GM13977 (cell line): ENCODE measurements around the gene MLF2.

ENCODE experiments used
- DNase-seq: peaks from one replicate; pipeline ENCODE4 v3.0.0; 2012; ENCODE audit warnings: low spot score
- in situ Hi-C: fragments of 300-500 bp; cut with MboI; formaldehyde crosslinking; loops from one replicate; pipeline ENCODE4 v1.12.0; 2022; ENCODE audit warnings: low sequenced_read_pairs, low pct_unique_long_range_greater_than_20kb, mixed read lengths, inconsistent platforms; ENCODE audit not compliant: unreplicated experiment
- TF ChIP-seq, protein P1 (sequence below): IDR thresholded peaks from 2 replicates; pipeline ENCODE4 v1.5.1; 2012; ENCODE audit warnings: mild to moderate bottlenecking, control low read depth; ENCODE audit not compliant: insufficient read depth; ENCODE audit errors: extremely low read depth, missing control alignments

The MLF2 gene, protein sequence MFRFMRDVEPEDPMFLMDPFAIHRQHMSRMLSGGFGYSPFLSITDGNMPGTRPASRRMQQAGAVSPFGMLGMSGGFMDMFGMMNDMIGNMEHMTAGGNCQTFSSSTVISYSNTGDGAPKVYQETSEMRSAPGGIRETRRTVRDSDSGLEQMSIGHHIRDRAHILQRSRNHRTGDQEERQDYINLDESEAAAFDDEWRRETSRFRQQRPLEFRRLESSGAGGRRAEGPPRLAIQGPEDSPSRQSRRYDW

DNA sequence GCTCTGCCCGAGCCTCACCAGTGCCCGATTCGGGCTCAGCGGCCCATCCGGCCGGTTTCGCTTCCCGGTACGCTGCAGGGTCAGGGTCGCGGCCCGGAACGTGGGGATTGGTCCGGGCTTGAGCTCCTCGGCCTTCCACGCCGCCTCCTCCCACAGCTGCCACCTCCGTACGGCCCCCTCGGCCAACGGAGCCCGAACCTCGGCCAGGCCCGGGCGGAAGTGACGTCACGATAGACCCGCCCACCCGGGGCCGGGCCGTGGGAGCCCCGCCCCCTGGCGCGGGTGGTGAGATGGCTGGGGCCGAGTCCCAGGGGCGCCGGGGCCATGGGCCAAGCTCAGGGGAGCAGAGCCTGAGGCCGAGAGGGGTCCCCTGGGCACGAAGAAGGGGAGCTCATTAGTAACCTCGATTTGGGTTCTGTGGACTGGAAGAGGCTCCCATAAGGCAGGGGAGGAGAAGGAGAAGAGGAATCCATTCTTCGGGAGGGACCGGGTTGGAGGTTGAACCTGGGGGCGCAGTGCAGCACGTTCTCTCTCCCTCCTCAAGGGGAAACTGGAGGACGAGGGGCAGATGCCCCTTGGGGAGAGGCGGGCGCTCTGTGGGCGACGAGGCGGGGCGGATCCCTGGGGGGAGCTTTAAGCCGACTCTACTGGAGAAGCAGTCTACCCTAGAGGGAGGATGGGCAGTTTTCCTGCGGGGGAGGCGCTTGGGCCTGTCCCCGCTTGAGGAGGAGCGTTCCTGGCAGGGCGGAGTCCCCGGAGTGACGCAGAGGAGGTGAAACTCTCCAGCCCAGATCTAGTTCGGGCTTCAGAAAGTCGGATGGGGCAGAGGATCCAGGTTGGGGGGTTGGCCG, at the start of gene MLF2:
MLF2 (minus strand) TSS at position 221 of the 851 bp plus-strand sequence. CDS start 807 bp downstream, outside the sequence.
- peak; percentile 99 for DNase-seq
- TF ChIP-seq, protein P1, sequence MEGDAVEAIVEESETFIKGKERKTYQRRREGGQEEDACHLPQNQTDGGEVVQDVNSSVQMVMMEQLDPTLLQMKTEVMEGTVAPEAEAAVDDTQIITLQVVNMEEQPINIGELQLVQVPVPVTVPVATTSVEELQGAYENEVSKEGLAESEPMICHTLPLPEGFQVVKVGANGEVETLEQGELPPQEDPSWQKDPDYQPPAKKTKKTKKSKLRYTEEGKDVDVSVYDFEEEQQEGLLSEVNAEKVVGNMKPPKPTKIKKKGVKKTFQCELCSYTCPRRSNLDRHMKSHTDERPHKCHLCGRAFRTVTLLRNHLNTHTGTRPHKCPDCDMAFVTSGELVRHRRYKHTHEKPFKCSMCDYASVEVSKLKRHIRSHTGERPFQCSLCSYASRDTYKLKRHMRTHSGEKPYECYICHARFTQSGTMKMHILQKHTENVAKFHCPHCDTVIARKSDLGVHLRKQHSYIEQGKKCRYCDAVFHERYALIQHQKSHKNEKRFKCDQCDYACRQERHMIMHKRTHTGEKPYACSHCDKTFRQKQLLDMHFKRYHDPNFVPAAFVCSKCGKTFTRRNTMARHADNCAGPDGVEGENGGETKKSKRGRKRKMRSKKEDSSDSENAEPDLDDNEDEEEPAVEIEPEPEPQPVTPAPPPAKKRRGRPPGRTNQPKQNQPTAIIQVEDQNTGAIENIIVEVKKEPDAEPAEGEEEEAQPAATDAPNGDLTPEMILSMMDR = peak; percentile 97
- in situ Hi-C loops = no loop called here

DNA sequence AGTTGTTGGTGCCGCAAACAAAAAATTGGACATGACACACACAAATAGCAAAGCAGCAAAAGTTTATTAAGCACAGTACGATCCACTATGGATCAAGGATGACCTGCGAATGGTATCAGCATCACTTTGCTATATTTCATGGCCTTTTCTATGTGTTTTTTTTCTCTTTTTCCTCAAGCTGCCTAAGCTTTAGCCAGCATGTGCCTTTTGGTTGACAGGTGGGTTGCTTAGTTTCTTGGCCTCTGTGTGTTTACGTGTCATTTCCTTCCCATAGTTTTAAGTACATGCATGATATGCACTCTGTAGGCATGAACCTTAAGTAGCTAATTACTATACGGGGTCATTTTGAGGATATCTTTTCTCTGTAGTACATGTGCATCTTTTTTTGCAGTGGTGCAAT, 46.2 kb upstream of the MLF2 start:
- TF ChIP-seq, protein P1 = no peak
- no peak for DNase-seq

DNA sequence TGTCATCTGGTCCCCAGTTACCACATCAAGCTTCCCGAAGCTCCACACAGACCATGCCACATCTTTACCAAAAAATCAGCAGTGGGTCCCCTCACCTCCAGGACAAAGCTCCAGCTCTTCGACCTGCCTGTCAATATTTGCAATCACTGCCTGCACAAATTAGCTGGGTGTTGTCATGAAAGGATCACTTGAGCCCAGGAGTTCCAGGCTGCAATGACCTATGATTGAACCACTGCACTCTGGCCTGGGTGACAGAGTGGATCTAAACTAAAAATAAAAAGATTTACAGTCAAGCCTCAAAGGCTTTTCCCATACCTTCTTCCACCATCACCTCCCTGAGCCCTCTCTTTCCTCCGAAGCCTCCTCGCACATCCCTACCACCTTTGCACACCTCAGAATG, 43.6 kb upstream of the MLF2 start:
- in situ Hi-C loops = no loop called here
- TF ChIP-seq, protein P1 = no peak
- no peak for DNase-seq

More for the DNA sequence above, 46.2 kb upstream of the MLF2 start:
- in situ Hi-C loops = no loop called here

DNA sequence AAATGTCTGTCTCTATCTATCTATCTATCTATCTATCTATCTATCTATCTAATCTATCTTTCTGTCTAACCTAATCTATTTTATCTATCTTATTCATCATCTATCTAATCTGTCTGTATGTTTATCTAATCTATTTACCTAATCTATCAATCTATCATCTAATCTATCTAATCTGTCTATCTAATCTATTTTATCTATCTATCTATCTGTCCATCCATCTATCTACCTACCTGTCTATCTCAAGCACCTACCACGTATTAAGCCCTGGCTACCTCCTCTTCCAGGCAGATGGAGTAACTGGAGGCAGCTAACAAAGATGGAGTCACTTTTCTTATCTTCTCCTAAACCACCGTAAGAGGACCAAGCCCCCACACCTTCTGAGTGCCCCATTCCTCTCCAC, 42.1 kb upstream of the MLF2 start:
- in situ Hi-C loops = no loop called here
- no peak for DNase-seq
- TF ChIP-seq, protein P1 = no peak

DNA sequence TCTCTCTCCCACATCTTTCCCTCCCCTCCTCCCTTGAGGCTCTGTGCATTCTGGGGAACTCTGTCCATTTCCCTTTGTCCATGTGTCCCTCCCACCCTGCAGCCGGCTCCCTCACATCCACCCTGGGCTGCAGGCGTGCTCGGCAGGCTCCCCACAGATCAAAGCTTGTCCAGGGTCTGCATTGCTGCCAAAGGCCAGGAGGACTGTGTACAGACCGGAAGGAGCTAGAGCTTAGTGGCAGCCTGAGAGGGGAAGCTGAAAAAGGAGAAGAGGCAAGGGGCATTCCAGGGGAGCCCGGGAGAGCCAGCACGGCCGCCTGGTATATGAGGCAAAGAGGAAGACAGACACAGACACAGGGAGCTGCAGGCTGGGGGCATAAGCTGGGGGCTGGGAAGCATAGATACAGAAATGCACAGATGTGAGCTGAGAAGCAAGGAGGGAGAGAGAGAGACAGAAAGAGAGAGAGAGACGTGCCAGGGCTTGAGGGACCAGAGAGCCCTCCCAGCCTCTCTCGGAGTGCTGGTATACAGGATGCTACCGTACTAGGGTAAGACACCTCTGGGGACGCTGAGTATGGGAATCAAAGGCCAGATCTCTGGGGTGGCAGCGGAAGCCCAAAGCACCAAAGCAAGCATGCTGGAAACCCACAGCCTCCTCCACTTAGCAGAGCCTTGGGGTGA, 39.7 kb upstream of the MLF2 start:
- DNase-seq = no peak
- in situ Hi-C loops = no loop called here
- TF ChIP-seq, protein P1 = no peak

DNA sequence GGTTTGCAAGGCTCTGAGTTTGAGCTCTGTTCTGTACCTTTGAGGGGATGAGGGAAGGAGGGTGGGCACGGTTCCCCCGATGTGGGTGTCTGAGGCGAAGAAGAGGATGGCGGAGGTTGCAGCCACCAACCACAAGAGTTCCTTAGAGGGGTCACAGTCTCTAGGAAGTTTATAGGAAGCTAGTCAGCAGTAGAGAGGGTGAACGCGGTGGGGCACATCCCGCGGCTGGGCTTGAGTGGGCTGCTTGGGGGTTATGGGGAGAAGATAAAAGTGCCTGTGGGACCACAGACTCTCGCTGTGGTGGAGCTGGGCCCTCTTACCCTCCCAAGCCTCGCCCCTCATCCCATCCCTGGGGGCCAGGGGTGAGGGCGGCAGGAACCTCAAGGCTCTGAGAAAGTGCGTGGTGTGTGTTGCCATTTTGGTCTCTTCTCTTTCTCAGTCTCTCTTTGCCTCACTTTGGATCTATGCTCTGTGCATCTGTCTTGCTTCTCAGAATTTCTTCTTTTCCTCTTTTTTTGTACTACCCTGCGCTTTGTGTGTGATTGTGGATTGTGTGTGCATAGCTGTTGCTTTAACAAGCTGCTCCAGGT, 39.1 kb upstream of the MLF2 start:
- no peak for DNase-seq
- in situ Hi-C loops = no loop called here
- TF ChIP-seq, protein P1 = no peak
